ENCODE data around the gene ERMN.

Gene ERMN

GRCh38 chr2:157307021-157307420 lies 18.6 kb downstream of the ERMN start:
- TF ChIP-seq CTCF (conservative IDR thresholded peaks at IDR 0.05; ENCODE audit: low read depth, low read length), result no peak; the same call in 1 of the 2 replicates
- no peaks in the 10 kb centered on the region for H4K20me1 ChIP-seq (ENCODE audit: insufficient read depth)
- H3K9ac ChIP-seq, result no peak overlapping the region
- H3K4me1 ChIP-seq (ENCODE audit: low read depth, poor library complexity, severe bottlenecking), result no peaks in the 10 kb centered on the region
- no peak overlapping the region for H3K27ac ChIP-seq
- no peak overlapping the region for H3K4me3 ChIP-seq (IDR thresholded peaks at IDR 0.05; ENCODE audit: insufficient read depth, low read depth, low read length)
- no peak overlapping the region for H2AFZ ChIP-seq (ENCODE audit: low read depth)
- no peaks in the 10 kb centered on the region for H3K79me2 ChIP-seq (ENCODE audit: insufficient read depth, low read depth)
- H3K36me3 ChIP-seq (ENCODE audit: insufficient read depth), result no peaks in the 10 kb centered on the region
- H3K27me3 ChIP-seq (ENCODE audit: insufficient read depth, low read depth), result no peaks in the 10 kb centered on the region
- H3K4me2 ChIP-seq, result no peak overlapping the region

- Histone ChIP-seq H3K27ac (no peak overlapping the region), H3K4me2 (no peak overlapping the region), H3K79me2 (ENCODE audit: insufficient read depth, low read depth) (no peaks in the 10 kb centered on the region), H2AFZ (ENCODE audit: low read depth) (no peak overlapping the region), H3K9ac (no peak overlapping the region), H3K27me3 (ENCODE audit: insufficient read depth, low read depth) (no peaks in the 10 kb centered on the region), H4K20me1 (ENCODE audit: insufficient read depth) (no peaks in the 10 kb centered on the region), H3K36me3 (ENCODE audit: insufficient read depth) (no peaks in the 10 kb centered on the region), H3K4me1 (ENCODE audit: low read depth, poor library complexity, severe bottlenecking) (no peaks in the 10 kb centered on the region), H3K4me3 (IDR thresholded peaks at IDR 0.05; ENCODE audit: insufficient read depth, low read depth, low read length) (no peak overlapping the region)
- no peak for TF ChIP-seq CTCF (conservative IDR thresholded peaks at IDR 0.05; ENCODE audit: low read depth, low read length)
Measured at GRCh38 chr2:157305723-157306110, 19.9 kb downstream of the ERMN start.

- Histone ChIP-seq H3K9ac (no peak overlapping the region), H2AFZ (ENCODE audit: low read depth) (no peak overlapping the region), H3K27me3 (ENCODE audit: insufficient read depth, low read depth) (no peaks in the 10 kb centered on the region), H3K36me3 (ENCODE audit: insufficient read depth) (no peaks in the 10 kb centered on the region), H4K20me1 (ENCODE audit: insufficient read depth) (no peaks in the 10 kb centered on the region), H3K4me3 (IDR thresholded peaks at IDR 0.05; ENCODE audit: insufficient read depth, low read depth, low read length) (no peak overlapping the region), H3K4me1 (ENCODE audit: low read depth, poor library complexity, severe bottlenecking) (no peaks in the 10 kb centered on the region), H3K27ac (no peak overlapping the region), H3K79me2 (ENCODE audit: insufficient read depth, low read depth) (no peaks in the 10 kb centered on the region), H3K4me2 (no peak overlapping the region)
- TF ChIP-seq CTCF (conservative IDR thresholded peaks at IDR 0.05; ENCODE audit: low read depth, low read length), result no peak
Measured at GRCh38 chr2:157304811-157305722, 20.6 kb downstream of the ERMN start.

- H3K4me3 ChIP-seq (IDR thresholded peaks at IDR 0.05; ENCODE audit: insufficient read depth, low read depth, low read length), result no peak overlapping the region
- no peak overlapping the region for H3K9ac ChIP-seq
- H4K20me1 ChIP-seq (ENCODE audit: insufficient read depth), result no peaks in the 10 kb centered on the region
- no peaks in the 10 kb centered on the region for H3K79me2 ChIP-seq (ENCODE audit: insufficient read depth, low read depth)
- no peak overlapping the region for H3K4me2 ChIP-seq
- no peak overlapping the region for H2AFZ ChIP-seq (ENCODE audit: low read depth)
- H3K4me1 ChIP-seq (ENCODE audit: low read depth, poor library complexity, severe bottlenecking), result no peaks in the 10 kb centered on the region
- H3K27me3 ChIP-seq (ENCODE audit: insufficient read depth, low read depth), result no peaks in the 10 kb centered on the region
- no peak overlapping the region for H3K27ac ChIP-seq
- H3K36me3 ChIP-seq (ENCODE audit: insufficient read depth), result no peaks in the 10 kb centered on the region
- no peak for TF ChIP-seq CTCF (conservative IDR thresholded peaks at IDR 0.05; ENCODE audit: low read depth, low read length)
Measured at GRCh38 chr2:157303612-157304011, 22.0 kb downstream of the ERMN start.

Measured in KMS-11 (cell line).